GM21723 (cell line): Measurements from ENCODE around the gene SLC44A4.
"Not testable (repeated sequence)": the region's sequence is repeated elsewhere in the genome, so short reads cannot be mapped to it uniquely, and the experiment has no call there.

Source experiments
- ATAC-seq: cut with Tn5 transposase; IDR thresholded peaks from one replicate; pipeline ENCODE4 v1.9.1; 2021; ENCODE audit warnings: mild to moderate bottlenecking, moderate library complexity; ENCODE audit not compliant: unreplicated experiment

SLC44A4 gene

GRCh38 chr6:31860349-31860748, 18.4 kb downstream of the SLC44A4 start:
- no peak for ATAC-seq

GRCh38 chr6:31859923-31860322, 18.9 kb downstream of the SLC44A4 start:
- no peak for ATAC-seq

- no peak for ATAC-seq
Observed at GRCh38 chr6:31858707-31859106, 20.1 kb downstream of the SLC44A4 start.

- not testable (repeated sequence) for ATAC-seq
Observed at GRCh38 chr6:31857774-31858173, 21.0 kb downstream of the SLC44A4 start.

- ATAC-seq: not testable (repeated sequence)
Observed at GRCh38 chr6:31851980-31852718, 26.6 kb downstream of the SLC44A4 start.

GRCh38 chr6:31851485-31851832, 27.3 kb downstream of the SLC44A4 start:
- no peak for ATAC-seq

GRCh38 chr6:31850765-31851484, 27.9 kb downstream of the SLC44A4 start:
- no peak for ATAC-seq

GRCh38 chr6:31847276-31847978, 31.4 kb downstream of the SLC44A4 start:
- no peak for ATAC-seq

GRCh38 chr6:31844507-31844906, 34.3 kb downstream of the SLC44A4 start:
- ATAC-seq: no peak

- ATAC-seq: no peak
Observed at GRCh38 chr6:31842053-31842452, 36.7 kb downstream of the SLC44A4 start.

- not testable (repeated sequence) for ATAC-seq
Observed at GRCh38 chr6:31839779-31840126, 39.0 kb downstream of the SLC44A4 start.

- no peak for ATAC-seq
Observed at GRCh38 chr6:31838968-31839367, 39.8 kb downstream of the SLC44A4 start.

- ATAC-seq: not testable (repeated sequence)
Observed at GRCh38 chr6:31838114-31838553, 40.7 kb downstream of the SLC44A4 start.

GRCh38 chr6:31837369-31838113, 41.3 kb downstream of the SLC44A4 start:
- ATAC-seq: no peak

- no peak for ATAC-seq
Observed at GRCh38 chr6:31836474-31837368, 42.1 kb downstream of the SLC44A4 start.

- ATAC-seq: no peak
Observed at GRCh38 chr6:31836047-31836473, 42.7 kb downstream of the SLC44A4 start.

GRCh38 chr6:31834367-31835250, 44.2 kb downstream of the SLC44A4 start:
- ATAC-seq: peak; percentile 40

GRCh38 chr6:31831350-31832215, 47.2 kb downstream of the SLC44A4 start:
- no peak for ATAC-seq
